HG02763 (cell line): ENCODE results near the gene ROGDI.
"Not testable (repeated sequence)": the region's sequence is repeated elsewhere in the genome, so short reads cannot be mapped to it uniquely, and the experiment has no call there.

ENCODE experiments used
- ATAC-seq: cut with Tn5 transposase; IDR thresholded peaks from one replicate; pipeline ENCODE4 v1.9.1; 2021; ENCODE audit warnings: mild to moderate bottlenecking, moderate library complexity; ENCODE audit not compliant: unreplicated experiment

ROGDI gene

GRCh38 chr16:4795181-4795827 is 7.1 kb downstream of the ROGDI start, which contains the start of gene SMIM22:
Gene SMIM22, plus strand, starts transcription at chr16:4795369. Its CDS starts 366 bp downstream, at chr16:4795735.
- no peak for ATAC-seq

- ATAC-seq: no peak
These were observed 9.4 kb downstream of the ROGDI start for GRCh38 chr16:4792951-4793513.

GRCh38 chr16:4790871-4791270 is 11.6 kb downstream of the ROGDI start:
- no peak for ATAC-seq

GRCh38 chr16:4790261-4790660 is 12.2 kb downstream of the ROGDI start:
- no peak for ATAC-seq

GRCh38 chr16:4788910-4789309 is 13.5 kb downstream of the ROGDI start:
- no peak for ATAC-seq

GRCh38 chr16:4788489-4788889 is 13.9 kb downstream of the ROGDI start:
- no peak for ATAC-seq

GRCh38 chr16:4787627-4788482 is 14.6 kb downstream of the ROGDI start, which contains the start of gene SEPTIN12:
Gene SEPTIN12, minus strand, starts transcription at chr16:4788345. Its CDS starts 700 bp downstream, at chr16:4787645.
- no peak for ATAC-seq

- ATAC-seq: no peak
These were observed 15.4 kb downstream of the ROGDI start for GRCh38 chr16:4787068-4787467.

GRCh38 chr16:4785758-4786433 is 16.5 kb downstream of the ROGDI start:
- no peak for ATAC-seq

GRCh38 chr16:4784444-4784987 is 17.9 kb downstream of the ROGDI start:
- not testable (repeated sequence) for ATAC-seq

- no peak for ATAC-seq
These were observed 18.5 kb downstream of the ROGDI start for GRCh38 chr16:4783951-4784336.

- no peak for ATAC-seq
These were observed 19.0 kb downstream of the ROGDI start for GRCh38 chr16:4783251-4783950.

- ATAC-seq: no peak
These were observed 22.2 kb downstream of the ROGDI start for GRCh38 chr16:4780235-4780634.

GRCh38 chr16:4778050-4778392 is 24.4 kb downstream of the ROGDI start:
- ATAC-seq: no peak

- ATAC-seq: no peak
These were observed 24.9 kb downstream of the ROGDI start for GRCh38 chr16:4777339-4778049.

GRCh38 chr16:4776141-4776705 is 26.2 kb downstream of the ROGDI start:
- no peak for ATAC-seq

- no peak for ATAC-seq
These were observed 27.4 kb downstream of the ROGDI start for GRCh38 chr16:4775005-4775404.

- no peak for ATAC-seq
These were observed 30.1 kb downstream of the ROGDI start for GRCh38 chr16:4772351-4772750.

GRCh38 chr16:4771646-4772045 is 30.8 kb downstream of the ROGDI start:
- ATAC-seq: no peak

GRCh38 chr16:4769306-4769638 is 33.2 kb downstream of the ROGDI start:
- no peak for ATAC-seq
